ACHN (cell line): Measurements from ENCODE around the gene PRKG1.
A peak's percentile ranks its signal among the peaks of the same experiment; 100 is the strongest.
"Not testable (repeated sequence)": the region's sequence is repeated elsewhere in the genome, so short reads cannot be mapped to it uniquely, and the experiment has no call there.

Experiments
- DNase-seq: peaks from one replicate; pipeline ENCODE4 v3.0.0-alpha.2; 2015
- in situ Hi-C: cut with HindIII; loops from 2 replicates; pipeline ENCODE4 v1.10.0; 2017; ENCODE audit warnings: low sequenced_read_pairs, low pct_ligation_motif_present, low pct_unique_long_range_greater_than_20kb

The PRKG1 gene

DNA sequence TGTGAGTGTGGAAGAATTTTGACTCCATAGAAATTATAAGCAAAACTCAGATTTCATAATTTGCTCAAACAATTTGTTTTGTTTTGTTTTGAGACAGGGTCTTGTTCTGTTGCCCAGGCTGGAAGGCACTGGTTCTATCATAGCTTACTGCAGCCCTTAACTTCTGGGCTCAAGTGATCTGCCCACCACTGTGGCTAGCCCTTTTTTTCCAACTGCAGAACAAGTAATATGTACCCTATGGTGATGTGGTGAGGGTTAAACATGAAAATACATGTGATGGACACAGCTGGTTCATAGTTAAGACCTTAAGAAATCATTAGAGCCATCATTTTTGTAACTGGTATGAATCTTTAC is 594.0 kb downstream of the PRKG1 start:
- in situ Hi-C loops = no loop called here
- no peak for DNase-seq

GRCh38 chr10:51669041-51669440 is 594.8 kb downstream of the PRKG1 start:
- no peak for DNase-seq
- in situ Hi-C loops = no loop called here

DNA sequence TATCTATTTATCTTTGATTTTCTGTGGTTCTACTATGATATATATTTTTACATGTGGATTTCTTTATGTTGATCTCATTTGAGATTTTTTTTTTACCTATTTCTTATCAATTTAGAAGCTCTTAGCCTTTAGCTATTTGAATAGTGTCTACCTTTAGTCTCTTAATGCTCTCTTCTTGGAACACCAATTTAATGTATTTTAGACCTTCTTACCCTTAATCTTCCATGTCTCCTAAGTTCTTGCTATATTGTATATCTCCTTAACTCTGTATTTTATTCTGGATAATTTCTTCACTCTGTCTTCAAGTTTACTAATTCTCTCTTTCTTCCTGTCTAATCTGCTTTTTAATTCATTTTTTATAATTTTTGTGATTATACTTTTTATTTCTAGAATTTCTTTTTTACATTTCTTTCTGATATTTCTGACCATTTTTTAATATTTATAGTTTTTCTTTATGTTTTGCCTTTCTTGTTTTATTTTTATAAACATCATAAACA is 597.8 kb downstream of the PRKG1 start:
- DNase-seq = no peak
- in situ Hi-C loops = no loop called here

GRCh38 chr10:51675088-51675487 is 600.8 kb downstream of the PRKG1 start:
- in situ Hi-C loops = no loop called here
- no peak for DNase-seq

DNA sequence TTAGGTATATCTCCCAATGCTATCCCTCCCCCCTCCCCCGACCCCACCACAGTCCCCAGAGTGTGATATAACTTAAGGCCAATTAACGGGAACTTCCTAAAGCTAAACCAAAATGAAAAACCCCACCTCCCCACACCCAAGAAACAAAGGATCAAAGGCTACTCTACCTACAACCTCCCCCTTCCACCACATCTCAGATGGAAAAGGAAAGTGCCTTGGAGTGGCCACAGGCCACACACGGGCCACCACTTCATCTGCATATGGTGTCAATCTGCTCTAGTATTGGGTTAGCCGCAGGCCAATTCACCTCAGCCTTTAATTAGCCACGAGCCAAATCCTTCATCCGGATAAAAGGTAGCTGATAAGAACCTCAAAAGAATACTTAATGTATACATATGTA is 605.6 kb downstream of the PRKG1 start:
- DNase-seq = no peak
- in situ Hi-C loops = no loop called here

DNA sequence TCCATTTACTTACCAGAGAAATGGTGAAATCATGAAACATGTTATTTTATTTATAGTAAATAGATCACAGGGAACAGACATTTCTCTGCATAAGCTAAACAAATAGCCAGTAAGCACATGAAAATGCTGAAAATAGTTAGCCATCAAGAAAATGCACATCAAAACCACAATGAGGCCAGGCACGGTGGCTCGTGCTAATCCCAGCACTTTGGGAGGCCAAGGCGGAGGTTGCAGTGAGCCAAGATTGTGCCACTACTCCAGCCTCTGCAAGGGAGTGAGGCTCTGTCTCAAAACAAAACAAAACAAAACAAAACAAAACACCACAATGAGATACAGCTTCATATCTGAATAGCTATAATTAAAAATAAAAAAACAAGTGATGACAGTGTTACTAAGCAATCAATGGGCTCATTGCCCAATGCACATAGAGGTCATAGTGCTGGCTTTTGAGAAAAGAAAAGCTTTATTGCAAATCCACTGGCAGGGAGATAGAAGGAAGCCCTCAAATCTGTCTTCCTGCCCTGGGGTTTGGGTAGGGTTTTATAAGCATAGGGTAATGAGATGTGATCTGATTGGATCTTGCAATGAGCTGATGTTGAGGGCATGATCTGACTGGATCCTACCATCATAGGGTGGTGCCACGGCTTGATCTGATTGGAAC is 608.9 kb downstream of the PRKG1 start:
- no peak for DNase-seq
- in situ Hi-C loops = no loop called here

GRCh38 chr10:51685768-51686167 is 611.5 kb downstream of the PRKG1 start:
- in situ Hi-C loops = no loop called here
- DNase-seq = no peak

DNA sequence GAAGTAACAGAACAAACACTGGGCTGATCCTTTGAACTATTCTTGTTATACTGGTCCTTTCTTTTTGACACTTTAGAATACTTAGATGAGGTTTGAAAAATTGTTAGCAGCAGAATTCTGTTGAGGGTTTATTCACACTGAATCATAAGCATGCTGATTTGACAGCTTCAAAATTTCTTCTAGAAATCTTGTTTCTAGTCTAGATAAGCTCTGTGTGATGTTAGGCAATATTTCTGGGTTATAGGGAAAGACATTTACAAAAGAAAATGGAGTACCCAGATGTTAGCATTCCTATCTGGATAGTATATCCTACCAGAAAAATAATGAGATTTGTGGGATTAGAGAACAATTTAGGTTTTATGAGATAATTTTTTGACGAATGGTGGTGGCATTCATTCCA is 613.0 kb downstream of the PRKG1 start:
- in situ Hi-C loops = no loop called here

GRCh38 chr10:51688826-51689225 is 614.5 kb downstream of the PRKG1 start:
- DNase-seq, in situ Hi-C loops: not testable (repeated sequence)

More for the DNA sequence above, 613.0 kb downstream of the PRKG1 start:
- DNase-seq = no peak

DNA sequence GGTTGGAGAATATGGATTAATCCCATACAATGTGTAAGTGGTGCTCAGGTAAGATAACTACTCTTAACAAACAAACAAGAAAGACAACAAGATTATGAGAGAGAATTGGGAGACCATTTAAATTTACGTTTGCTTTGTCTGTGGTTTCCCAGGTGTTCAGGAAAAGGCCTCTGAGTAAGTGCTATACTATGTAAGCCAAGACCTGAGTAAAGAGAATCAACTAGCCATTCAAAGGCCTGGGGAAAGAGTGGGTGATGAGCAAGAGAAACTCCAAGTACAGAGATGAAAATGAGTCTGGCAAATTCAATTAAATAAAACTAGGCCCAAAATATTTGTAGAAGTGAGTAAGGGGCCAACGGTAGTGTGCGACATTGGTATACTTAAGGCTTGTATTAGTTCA is 615.2 kb downstream of the PRKG1 start:
- no peak for DNase-seq
- in situ Hi-C loops = no loop called here

DNA sequence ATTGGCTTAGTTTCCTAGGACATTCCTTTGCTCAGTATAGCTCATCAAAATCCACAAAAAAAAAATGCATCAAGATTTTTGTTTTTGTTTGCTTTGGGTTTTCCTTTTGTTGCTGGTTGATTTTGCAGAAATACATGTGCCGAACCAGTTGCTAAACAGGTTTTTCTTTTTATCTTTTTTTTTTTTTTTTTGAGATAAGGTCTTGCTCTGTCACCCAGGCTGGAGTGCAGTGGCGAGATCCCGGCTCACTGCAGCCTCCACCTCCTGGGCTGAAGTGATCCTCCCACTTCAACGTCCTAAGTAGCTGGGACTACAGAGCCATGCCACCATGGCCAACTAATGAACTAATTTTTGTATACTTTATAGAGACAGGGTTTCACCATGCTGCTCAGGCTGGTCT is 616.8 kb downstream of the PRKG1 start:
- no peak for DNase-seq
- in situ Hi-C loops = no loop called here

DNA sequence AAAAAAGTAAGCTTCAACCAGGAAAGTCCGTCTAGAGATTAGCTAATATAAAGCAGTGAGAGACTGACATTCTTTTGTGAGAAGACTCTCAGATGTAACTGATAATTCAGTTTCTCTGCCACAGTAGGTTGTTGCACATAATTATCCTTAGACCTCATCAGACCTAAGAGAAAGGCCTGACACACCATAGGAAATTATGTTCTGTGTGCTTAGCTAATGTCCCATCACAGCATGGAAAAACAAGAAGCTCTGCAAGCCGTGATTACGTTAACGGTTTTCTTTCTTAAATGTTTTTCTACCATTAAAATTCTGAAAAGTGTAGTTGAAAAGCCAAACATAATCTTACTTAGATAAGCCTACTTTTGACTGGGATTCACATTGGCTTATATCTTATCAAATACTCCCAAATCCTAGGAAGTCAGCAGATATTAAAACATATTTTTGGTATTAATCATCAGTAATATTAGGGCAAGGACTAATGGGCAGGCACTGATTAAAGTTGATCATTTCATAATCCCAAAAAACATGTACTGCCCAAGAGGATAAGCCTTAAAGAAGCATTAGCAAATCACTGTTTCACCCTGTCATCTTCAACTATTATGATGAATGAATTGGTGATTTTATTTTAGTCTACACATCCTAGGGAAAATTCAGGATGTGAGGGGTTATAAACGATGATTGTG is 619.9 kb downstream of the PRKG1 start:
- no peak for DNase-seq
- in situ Hi-C loops = no loop called here

DNA sequence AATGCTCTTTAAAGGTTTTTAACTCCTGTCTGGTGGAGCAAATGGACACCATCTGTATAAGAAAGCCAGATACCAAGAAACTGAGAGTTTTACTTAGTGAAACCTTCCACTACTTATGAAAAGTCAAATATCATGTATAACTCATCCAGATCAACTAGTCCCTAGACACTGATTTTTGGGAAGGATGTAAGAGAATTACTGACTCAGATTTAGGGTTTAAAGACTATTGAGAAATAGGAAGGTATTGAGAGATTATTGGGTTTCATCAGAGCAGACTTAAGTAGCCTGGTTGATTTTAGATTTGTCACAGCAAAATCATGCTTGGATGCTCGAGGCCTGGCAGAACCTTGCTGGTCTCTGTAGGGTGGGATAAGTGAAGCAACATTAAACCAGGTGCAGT is 622.0 kb downstream of the PRKG1 start:
- in situ Hi-C loops = no loop called here
- no peak for DNase-seq

- in situ Hi-C loops = no loop called here
Observed at GRCh38 chr10:51698473-51699063, 624.3 kb downstream of the PRKG1 start.

DNA sequence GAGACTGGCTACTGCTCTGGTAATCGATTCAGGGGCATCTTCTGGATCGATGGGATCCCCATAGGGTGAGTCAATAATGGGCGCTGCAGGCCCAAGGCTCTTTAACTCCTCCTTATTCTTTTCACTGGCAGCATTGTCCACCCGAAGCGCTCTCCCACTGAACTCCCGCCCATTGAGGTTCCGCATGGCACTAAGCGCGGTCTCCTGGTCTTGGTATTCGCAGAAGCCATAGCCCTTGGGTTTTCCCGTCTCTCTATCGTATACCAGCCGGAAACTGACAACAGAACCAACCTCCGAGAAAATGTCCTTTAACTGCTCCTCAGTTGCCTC is 624.8 kb downstream of the PRKG1 start:
- in situ Hi-C loops = no loop called here
- no peak for DNase-seq

More at GRCh38 chr10:51698473-51699063, 624.3 kb downstream of the PRKG1 start:
- no peak for DNase-seq

DNA sequence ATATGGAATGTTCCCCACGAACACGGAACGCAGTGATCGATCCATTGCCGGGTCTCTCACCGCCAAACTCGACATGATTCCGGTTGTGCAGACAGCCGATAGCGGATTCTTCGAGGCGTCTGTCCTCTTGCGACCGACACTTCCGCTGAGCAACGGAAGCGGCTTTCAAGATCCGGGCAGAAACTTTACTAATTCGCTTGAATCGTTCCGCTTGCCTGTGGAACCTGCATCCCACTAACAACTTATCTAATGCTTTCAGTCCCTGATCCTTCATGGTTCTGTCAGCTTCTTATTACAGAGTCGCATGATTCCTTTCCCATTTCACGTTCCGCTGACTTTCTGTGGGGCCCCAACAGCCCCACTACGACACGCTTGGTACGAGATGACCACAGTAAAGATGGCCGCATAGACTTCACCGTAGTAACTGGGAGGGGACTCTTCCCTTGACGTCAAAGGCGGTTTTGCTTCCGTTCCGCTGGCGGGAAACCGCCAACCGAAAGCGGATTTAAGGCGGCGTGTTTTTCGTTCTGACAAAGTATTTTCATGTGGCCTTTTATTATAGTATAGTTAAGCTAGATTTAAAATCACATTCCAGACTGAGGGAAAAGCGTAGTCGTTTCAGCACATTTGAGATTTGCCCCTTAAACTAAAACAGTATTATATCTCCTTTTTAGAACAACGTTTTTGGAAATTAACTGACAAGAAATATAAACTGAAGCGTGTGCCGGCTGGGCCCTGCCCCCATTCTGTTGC is 625.4 kb downstream of the PRKG1 start, which contains the start of gene CSTF2T:
Gene CSTF2T, minus strand, starts transcription at position 121 of the 753 bp plus-strand sequence. Its CDS starts 46 bp downstream, at position 75.
- in situ Hi-C loops = no loop called here
- DNase-seq = peak; percentile 95

DNA sequence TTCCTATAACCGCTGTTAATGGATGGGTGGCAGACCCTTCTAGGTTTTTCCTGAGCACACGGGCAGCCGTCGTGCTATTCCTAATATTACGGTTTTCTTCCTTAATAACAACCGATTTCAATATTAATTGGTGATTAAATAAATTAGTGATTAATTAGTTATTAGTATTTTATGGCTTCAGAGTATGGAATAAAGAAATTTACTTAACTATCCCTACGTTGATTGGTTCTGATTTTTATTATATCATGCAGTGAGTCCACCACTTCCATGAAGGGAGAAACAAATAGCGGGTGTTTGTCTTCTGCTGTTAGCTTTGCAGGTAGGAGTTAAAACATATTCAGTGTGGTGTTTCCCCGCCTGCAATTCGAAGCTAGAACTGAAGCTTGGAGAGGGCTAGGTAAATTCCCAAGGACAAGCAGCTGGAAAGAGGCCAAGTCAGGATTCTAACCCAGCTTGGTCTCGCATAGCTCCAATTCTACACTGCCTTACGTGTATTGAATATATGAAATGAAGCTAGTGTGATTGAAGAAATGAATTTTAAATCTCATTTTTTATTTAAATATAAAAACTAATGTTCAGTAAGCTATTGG is 626.0 kb downstream of the PRKG1 start:
- peak; percentile 30 for DNase-seq
- in situ Hi-C loops = no loop called here

- in situ Hi-C loops = no loop called here
Observed at GRCh38 chr10:51705774-51706173, 631.5 kb downstream of the PRKG1 start.

DNA sequence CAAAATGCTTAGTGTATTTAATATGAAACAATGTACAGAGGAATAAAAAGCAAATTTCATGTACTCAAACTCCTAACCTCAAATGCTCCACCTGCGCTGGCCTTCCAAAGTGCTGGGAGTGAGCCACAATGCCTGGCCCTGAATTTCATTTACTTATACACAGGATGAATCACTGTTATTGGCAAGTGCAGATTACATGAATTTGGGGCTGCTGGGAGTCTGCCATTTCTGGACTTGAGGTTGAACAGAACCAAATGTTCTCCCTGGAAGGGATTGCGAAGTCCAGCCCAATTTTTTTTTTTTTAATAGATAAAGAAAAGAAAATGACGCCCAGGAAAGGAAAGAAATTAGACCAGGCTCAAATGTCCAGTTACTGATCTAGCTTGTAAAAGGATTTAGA is 631.9 kb downstream of the PRKG1 start:
- in situ Hi-C loops = no loop called here
- DNase-seq = no peak

More at GRCh38 chr10:51705774-51706173, 631.5 kb downstream of the PRKG1 start:
- no peak for DNase-seq
